AG04449 (cell line): ENCODE results near the gene MVB12B.

Source experiments
- CTCF ChIA-PET: fragments of 350-600 bp; formaldehyde crosslinking; extraction: SDS; loops from one replicate; lab custom pipeline; 2021; ENCODE audit warnings: antibody characterized with exemption; lab: Yijun Ruan, JAX
- POLR2A ChIA-PET: fragments of 400-600, 350-600 bp; formaldehyde crosslinking; extraction: SDS; loops from one replicate; lab custom pipeline; 2020; ENCODE audit warnings: antibody characterized with exemption, inconsistent platforms; lab: Yijun Ruan, JAX
- DNase-seq: peaks from one replicate; pipeline ENCODE4 v3.0.0-alpha.2; 2010; ENCODE audit warnings: low read depth, low spot score
- H3K4me3 ChIP-seq: 2 replicates; pipeline ENCODE4 v1.5.1; 2011; ENCODE audit warnings: low read depth, mild to moderate bottlenecking, control low read depth, low read length
- CTCF ChIP-seq: IDR thresholded peaks from one replicate; pipeline ENCODE4 v1.5.1; 2011; ENCODE audit warnings: mild to moderate bottlenecking, moderate library complexity, low read length, control low read depth, inconsistent platforms; ENCODE audit not compliant: insufficient read depth; ENCODE audit errors: missing control alignments

Gene MVB12B

GRCh38 chr9:126317513-126317912, 9.1 kb upstream of the MVB12B start:
- ChIA-PET POLR2A (interaction anchor here (1.0 kb wide), 1 partner anchor 156 kb away, joined by 4 read pairs; no protein-coding TSS in a partner anchor), CTCF (interaction anchor here (0.6 to 6.2 kb wide), 15 partner anchors 8 to 174 kb away, joined by 3 to 54 read pairs (median 4); partner anchors contain the start of gene MVB12B)
- H3K4me3 ChIP-seq: no peak overlapping the region
- peak; percentile 48 for TF ChIP-seq CTCF
- no peak for DNase-seq

- POLR2A ChIA-PET: interaction anchor here (1.0 kb wide), 1 partner anchor 155 kb away, joined by 4 read pairs; no protein-coding TSS in a partner anchor
- TF ChIP-seq CTCF: no peak
Observed at GRCh38 chr9:126318858-126319257, 7.8 kb upstream of the MVB12B start.

GRCh38 chr9:126319671-126320070, 7.0 kb upstream of the MVB12B start:
- ChIA-PET POLR2A (no interaction called here), CTCF (interaction anchor here (1.0 to 6.2 kb wide), 4 partner anchors 79 to 761 kb away, joined by 3 to 54 read pairs (median 12); no protein-coding TSS in a partner anchor)

More at GRCh38 chr9:126318858-126319257, 7.8 kb upstream of the MVB12B start:
- DNase-seq: no peak
- no peak overlapping the region for H3K4me3 ChIP-seq
- CTCF ChIA-PET: interaction anchor here (0.8 to 6.2 kb wide), 7 partner anchors 10 to 181 kb away, joined by 3 to 54 read pairs (median 4); no protein-coding TSS in a partner anchor

GRCh38 chr9:126320158-126320922, 6.3 kb upstream of the MVB12B start:
- POLR2A ChIA-PET: no interaction called here
- no peak for DNase-seq
- H3K4me3 ChIP-seq: no peak overlapping the region
- no peak for TF ChIP-seq CTCF
- CTCF ChIA-PET: interaction anchor here (0.6 to 2.1 kb wide), 9 partner anchors 10 to 762 kb away, joined by 3 to 13 read pairs (median 3); no protein-coding TSS in a partner anchor

More at GRCh38 chr9:126319671-126320070, 7.0 kb upstream of the MVB12B start:
- no peak overlapping the region for H3K4me3 ChIP-seq
- no peak for TF ChIP-seq CTCF
- DNase-seq: no peak

- ChIA-PET POLR2A (interaction anchor here (1.0 kb wide), 1 partner anchor 54 kb away, joined by 3 read pairs; no protein-coding TSS in a partner anchor), CTCF (interaction anchor here (1.1 to 2.1 kb wide), 6 partner anchors 20 to 177 kb away, joined by 3 to 13 read pairs (median 6); no protein-coding TSS in a partner anchor)
- TF ChIP-seq CTCF: no peak
- DNase-seq: no peak
- H3K4me3 ChIP-seq: no peak overlapping the region
Observed at GRCh38 chr9:126321742-126322141, 4.9 kb upstream of the MVB12B start.

DNA sequence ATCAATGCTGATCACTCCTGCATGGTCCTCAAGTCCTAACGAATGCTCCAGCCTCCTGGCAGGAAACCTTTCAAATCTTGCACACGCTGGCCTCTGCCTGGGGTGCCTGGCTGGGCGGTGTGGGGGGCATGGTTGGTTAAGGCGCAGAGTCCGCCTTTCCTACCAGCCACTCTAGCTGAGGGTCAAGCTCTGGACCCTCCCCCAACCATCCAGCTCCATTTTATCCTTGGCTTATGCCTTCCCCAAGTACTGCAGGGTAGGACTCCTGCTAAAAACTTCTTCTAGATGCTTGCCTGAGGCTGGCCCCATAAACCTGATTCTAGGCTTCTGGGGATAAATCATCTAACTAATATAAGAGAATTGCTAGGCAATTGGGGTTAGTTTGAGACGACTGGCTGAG, 808 bp upstream of the MVB12B start:
- POLR2A ChIA-PET: interaction anchor here (0.6 kb wide), 1 partner anchor 10 kb away, joined by 3 read pairs; no protein-coding TSS in a partner anchor
- peak overlapping the region; percentile 69 for H3K4me3 ChIP-seq

More for the DNA sequence above, 808 bp upstream of the MVB12B start:
- DNase-seq: no peak
- TF ChIP-seq CTCF: no peak
- CTCF ChIA-PET: interaction anchor here (0.9 to 2.7 kb wide), 7 partner anchors 8 to 165 kb away, joined by 3 to 17 read pairs (median 4); no protein-coding TSS in a partner anchor
